Caki2 (cell line): ENCODE results near the gene FEM1C. TPM values are rescaled to one million over a fixed set of nuclear protein-coding genes. Genes with fewer than 3 reads are reported as not detected.
A peak's percentile ranks its signal among the peaks of the same experiment; 100 is the strongest.

Experiments used
- DNase-seq: peaks from one replicate; pipeline ENCODE4 v3.0.0-alpha.2; 2015; ENCODE audit warnings: low read depth
- in situ Hi-C: cut with HindIII; loops from 2 replicates; pipeline ENCODE4 v1.10.0; 2016; ENCODE audit warnings: low sequenced_read_pairs, low pct_unique_long_range_greater_than_20kb, mixed read lengths
- total RNA-seq: library from RNA; depleted of rRNA; stranded (reverse); fragments of >200 nt; shearing (Covaris generic); gene quantifications from 2 replicates; pipeline ENCODE4 v1.2.3, GENCODE V29; 2014; ENCODE audit warnings: low replicate concordance; rRNA removed

The FEM1C gene
- 5.2 and 7.1 TPM in 2 replicates for total RNA-seq

- DNase-seq: peak; percentile 91
- in situ Hi-C loops: no loop called here
Measured at GRCh38 chr5:115544436-115545350, at the start of gene FEM1C. TSS of gene FEM1C (minus strand) at chr5:115544775. CDS start at chr5:115543493, 1,282 bp downstream.

GRCh38 chr5:115589043-115589442 is 44.5 kb upstream of the FEM1C start:
- in situ Hi-C loops: no loop called here

GRCh38 chr5:115588640-115589039 is 44.1 kb upstream of the FEM1C start:
- no peak for DNase-seq
- in situ Hi-C loops: no loop called here

More at GRCh38 chr5:115589043-115589442, 44.5 kb upstream of the FEM1C start:
- DNase-seq: no peak

GRCh38 chr5:115586525-115587146 is 42.1 kb upstream of the FEM1C start:
- in situ Hi-C loops: no loop called here
- DNase-seq: peak; percentile 29

- no peak for DNase-seq
- in situ Hi-C loops: no loop called here
Measured at GRCh38 chr5:115585265-115585664, 40.7 kb upstream of the FEM1C start.

GRCh38 chr5:115584501-115584900 is 39.9 kb upstream of the FEM1C start:
- in situ Hi-C loops: no loop called here
- DNase-seq: no peak

- in situ Hi-C loops: no loop called here
- DNase-seq: no peak
Measured at GRCh38 chr5:115583474-115583873, 38.9 kb upstream of the FEM1C start.

- DNase-seq: no peak
Measured at GRCh38 chr5:115580941-115581340, 36.4 kb upstream of the FEM1C start.

GRCh38 chr5:115579747-115580173 is 35.2 kb upstream of the FEM1C start:
- in situ Hi-C loops: no loop called here
- DNase-seq: no peak

More at GRCh38 chr5:115580941-115581340, 36.4 kb upstream of the FEM1C start:
- in situ Hi-C loops: no loop called here

GRCh38 chr5:115579216-115579615 is 34.6 kb upstream of the FEM1C start:
- no peak for DNase-seq
- in situ Hi-C loops: no loop called here

GRCh38 chr5:115578657-115579056 is 34.1 kb upstream of the FEM1C start:
- DNase-seq: no peak
- in situ Hi-C loops: no loop called here

- DNase-seq: no peak
- in situ Hi-C loops: no loop called here
Measured at GRCh38 chr5:115577741-115578140, 33.2 kb upstream of the FEM1C start.

GRCh38 chr5:115577329-115577728 is 32.8 kb upstream of the FEM1C start:
- in situ Hi-C loops: no loop called here
- no peak for DNase-seq

GRCh38 chr5:115575167-115576070 is 30.8 kb upstream of the FEM1C start:
- in situ Hi-C loops: no loop called here
- no peak for DNase-seq

GRCh38 chr5:115573133-115573532 is 28.6 kb upstream of the FEM1C start:
- in situ Hi-C loops: no loop called here
- no peak for DNase-seq

- no peak for DNase-seq
- in situ Hi-C loops: no loop called here
Measured at GRCh38 chr5:115571441-115571878, 26.9 kb upstream of the FEM1C start.

GRCh38 chr5:115568668-115569067 is 24.1 kb upstream of the FEM1C start:
- in situ Hi-C loops: no loop called here
- no peak for DNase-seq

GRCh38 chr5:115565233-115565632 is 20.7 kb upstream of the FEM1C start:
- in situ Hi-C loops: no loop called here
- no peak for DNase-seq
